PC-3 (cell line): ENCODE measurements around the gene IFITM5. TPM values are rescaled to one million over a fixed set of nuclear protein-coding genes. Genes with fewer than 3 reads are reported as not detected.

Experiments used
- ATAC-seq: fragments of 200-7000 bp; cut with Tn5 transposase; 2 replicates; pipeline ENCODE4 v1.9.1; 2020; ENCODE audit warnings: mild to moderate bottlenecking, moderate library complexity
- BruUV-seq: library from RNA; stranded (reverse); fragments of 400-500 nt; replicated peaks from 2 replicates; lab custom pipeline; 2021; lab: Mats Ljungman, UMichigan
- CTCF ChIA-PET: fragments of 300-600 bp; sonication (Branson Sonifier 250); formaldehyde crosslinking; loops from one replicate; lab custom pipeline; 2022; ENCODE audit warnings: antibody characterized with exemption; lab: Charles Lee
- POLR2A ChIA-PET: fragments of 300-600 bp; sonication (Branson Sonifier 250); formaldehyde crosslinking; loops from one replicate; lab custom pipeline; 2022; ENCODE audit warnings: antibody characterized with exemption; ENCODE audit not compliant: unreplicated experiment; lab: Charles Lee
- DNase-seq: peaks from one replicate; pipeline ENCODE4 v3.0.0-alpha.2; 2015
- H2AFZ ChIP-seq: fragments of 300-600 bp; sonication (generic); 2 replicates; pipeline ENCODE4 v1.6.0; 2016; ENCODE audit warnings: antibody characterized with exemption, low read length
- H3F3A ChIP-seq: fragments of 300-600 bp; sonication (generic); one replicate; pipeline ENCODE4 v1.6.0; 2017; ENCODE audit warnings: antibody characterized with exemption, low read length, control low read depth, mild to moderate bottlenecking; ENCODE audit not compliant: unreplicated experiment
- H3K27ac ChIP-seq: fragments of 300-600 bp; sonication (generic); 2 replicates; pipeline ENCODE4 v1.5.1; 2016; ENCODE audit warnings: mild to moderate bottlenecking, low read length
- H3K27me3 ChIP-seq: fragments of 300-600 bp; sonication (generic); 2 replicates; pipeline ENCODE4 v1.6.1; 2016; ENCODE audit warnings: low read length, mixed read lengths
- H3K36me3 ChIP-seq: fragments of 300-600 bp; sonication (generic); 2 replicates; pipeline ENCODE4 v1.6.1; 2016; ENCODE audit warnings: low read depth, mixed run types, low read length, mixed read lengths
- H3K4me1 ChIP-seq: fragments of 300-600 bp; sonication (generic); 2 replicates; pipeline ENCODE4 v1.5.1; 2016; ENCODE audit warnings: low read length; ENCODE audit not compliant: insufficient read depth
- H3K4me2 ChIP-seq: fragments of 300-600 bp; sonication (generic); 2 replicates; pipeline ENCODE4 v1.6.0; 2016; ENCODE audit warnings: low read length
- H3K4me3 ChIP-seq: fragments of 300-600 bp; sonication (generic); 2 replicates; pipeline ENCODE4 v1.5.1; 2016; ENCODE audit warnings: mild to moderate bottlenecking, low read length, mixed read lengths
- H3K79me2 ChIP-seq: fragments of 300-600 bp; sonication (generic); 2 replicates; pipeline ENCODE4 v1.6.1; 2017; ENCODE audit warnings: low read length, mixed read lengths
- H3K9ac ChIP-seq: fragments of 300-600 bp; sonication (generic); 2 replicates; pipeline ENCODE4 v1.6.0; 2016; ENCODE audit warnings: mild to moderate bottlenecking, low read length
- H3K9me2 ChIP-seq: fragments of 300-600 bp; sonication (generic); replicated peaks from 2 replicates; pipeline ENCODE4 v1.6.1; 2016; ENCODE audit warnings: mixed run types, low read length, mixed read lengths
- H3K9me3 ChIP-seq: fragments of 300-600 bp; sonication (generic); 2 replicates; pipeline ENCODE4 v1.6.1; 2016; ENCODE audit warnings: low read length, mixed read lengths
- H4K20me1 ChIP-seq: fragments of 300-600 bp; sonication (generic); 2 replicates; pipeline ENCODE4 v1.6.1; 2016; ENCODE audit warnings: low read length, mixed read lengths
- CTCF ChIP-seq: fragments of 300-600 bp; sonication (generic); conservative IDR thresholded peaks from 2 replicates; pipeline ENCODE4 v1.5.1; 2017; ENCODE audit warnings: antibody characterized with exemption, low read depth, mild to moderate bottlenecking, low read length
- EZH2 ChIP-seq: fragments of 300-600 bp; sonication (generic); IDR thresholded peaks from one replicate; pipeline ENCODE4 v1.6.1; 2017; ENCODE audit warnings: antibody characterized with exemption, mild to moderate bottlenecking, low read length; ENCODE audit not compliant: unreplicated experiment
- EZH2phosphoT487 ChIP-seq: fragments of 300-600 bp; sonication (generic); IDR thresholded peaks from 2 replicates; pipeline ENCODE4 v1.6.1; 2018; ENCODE audit warnings: mild to moderate bottlenecking, antibody characterized with exemption, low read length, borderline replicate concordance
- intact Hi-C: fragments of 100-400 bp; cut with micrococcal nuclease; formaldehyde crosslinking; loops from 2 replicates; pipeline ENCODE4 v1.9.0; 2023
- total RNA-seq: library from RNA; depleted of rRNA; stranded (reverse); fragments of >200 nt; gene quantifications from 2 replicates; pipeline ENCODE4 v1.2.3, GENCODE V29; 2014

IFITM5 gene
- total RNA-seq, 1 experiment from 2014 or later, result not detected

GRCh38 chr11:292211-293121, 6.9 kb downstream of the IFITM5 start:
- POLR2A ChIA-PET, result no interaction called here
- no peak for TF ChIP-seq CTCF
- TF ChIP-seq EZH2phosphoT487, result no peak
- TF ChIP-seq EZH2, result no peak
- ATAC-seq (no peak), DNase-seq (no peak)
- intact Hi-C loops, result no loop called here
- no peak overlapping the region for H3K27ac ChIP-seq
- no peaks in the 10 kb centered on the region for H3K27me3 ChIP-seq
- CTCF ChIA-PET, result no interaction called here
- no TSS peak for BruUV-seq
- H3K9me2 ChIP-seq, result no peaks in the 10 kb centered on the region
- H4K20me1 ChIP-seq, result no peaks in the 10 kb centered on the region
- no peak overlapping the region for H3K4me2 ChIP-seq
- H3K9ac ChIP-seq, result no peak overlapping the region
- H3K79me2 ChIP-seq, result no peaks in the 10 kb centered on the region
- H3K4me3 ChIP-seq, result no peak overlapping the region
- H3K9me3 ChIP-seq, result no peaks in the 10 kb centered on the region
- no peaks in the 10 kb centered on the region for H3K36me3 ChIP-seq
- no peak overlapping the region for H2AFZ ChIP-seq
- H3K4me1 ChIP-seq, result no peaks in the 10 kb centered on the region
- H3F3A ChIP-seq, result no peaks in the 10 kb centered on the region

GRCh38 chr11:291281-292210, 7.8 kb downstream of the IFITM5 start:
- ChIA-PET POLR2A (no interaction called here), CTCF (no interaction called here)
- ATAC-seq, result no peak
- Histone ChIP-seq H3K9me2 (no peaks in the 10 kb centered on the region), H3K9ac (no peak overlapping the region), H4K20me1 (no peaks in the 10 kb centered on the region), H3K4me2 (no peak overlapping the region), H3F3A (no peaks in the 10 kb centered on the region), H3K79me2 (no peaks in the 10 kb centered on the region), H3K36me3 (no peaks in the 10 kb centered on the region), H3K9me3 (no peaks in the 10 kb centered on the region), H3K4me3 (no peak overlapping the region), H3K4me1 (no peaks in the 10 kb centered on the region), H3K27me3 (no peaks in the 10 kb centered on the region), H3K27ac (no peak overlapping the region), H2AFZ (no peak overlapping the region)
- no peak for DNase-seq
- no TSS peak for BruUV-seq
- intact Hi-C loops, result no loop called here
- no peak for TF ChIP-seq EZH2
- TF ChIP-seq CTCF, result no peak
- TF ChIP-seq EZH2phosphoT487, result no peak
